ENCODE data around the gene TSPAN9.

The TSPAN9 gene

DNA sequence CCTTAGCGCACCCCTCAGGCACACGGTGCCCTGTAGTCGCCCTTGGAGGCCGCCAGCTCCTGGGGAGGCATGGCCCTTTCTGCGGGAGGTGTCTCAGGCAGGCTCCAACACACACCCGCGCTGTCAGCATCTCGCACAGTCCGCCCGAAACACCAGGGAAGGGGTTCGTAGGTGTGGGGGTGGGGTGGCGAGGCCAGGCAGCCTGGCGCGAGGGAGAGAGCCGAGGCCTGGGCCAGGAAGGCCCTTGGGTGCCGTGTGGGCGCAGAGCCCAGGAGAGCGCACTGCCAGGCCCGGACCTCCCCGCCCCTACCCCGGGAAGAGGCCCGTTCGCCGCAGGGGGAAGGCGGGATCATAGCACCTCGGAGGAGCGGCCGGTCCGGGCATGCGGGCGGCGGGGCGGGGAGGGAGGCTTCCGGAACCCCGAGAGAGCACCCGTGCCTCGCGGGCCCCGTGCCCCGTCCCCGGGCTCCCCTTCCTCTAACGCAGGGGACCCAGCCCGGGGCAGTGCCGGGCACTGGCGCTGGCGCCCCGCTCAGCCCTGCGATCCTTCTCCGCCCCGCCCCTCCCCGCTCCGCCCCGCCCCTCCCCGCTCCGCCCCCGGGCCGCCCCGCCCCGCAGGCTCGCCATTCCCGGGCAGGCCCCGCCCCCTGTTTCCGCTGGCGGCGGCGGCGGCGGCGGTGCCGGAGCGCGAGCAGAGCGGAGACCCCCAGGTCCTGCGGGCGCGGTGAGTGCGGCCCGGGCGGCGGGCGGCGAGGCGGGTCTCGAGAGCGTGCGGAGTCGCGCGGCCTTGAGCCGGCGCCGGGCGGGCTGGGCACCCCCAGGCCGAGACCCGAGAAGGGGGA is at the start of gene TSPAN9:
TSS of gene TSPAN9 (plus strand) at position 650 of the 842 bp plus-strand sequence. CDS start 123,815 bp downstream, outside the sequence.
- peak; percentile 39 for DNase-seq

DNA sequence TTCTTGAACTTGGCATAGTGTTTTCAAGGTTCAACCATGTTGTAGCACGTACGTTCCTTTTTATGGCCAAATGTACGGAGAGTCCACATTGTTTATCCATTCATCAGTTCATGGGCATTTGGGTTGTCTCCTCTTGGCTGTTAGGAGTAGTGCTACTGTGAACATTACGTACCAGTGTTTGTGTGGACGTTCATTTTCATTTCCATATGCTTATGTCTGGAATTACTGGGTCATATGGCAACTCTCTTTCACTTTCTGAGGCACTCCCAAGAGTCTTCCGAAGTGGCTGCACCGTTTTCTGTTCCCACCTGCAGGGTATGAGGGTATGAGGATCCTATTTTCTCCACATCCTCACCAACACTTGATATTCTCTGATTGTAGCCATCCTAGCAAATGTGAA is 49.1 kb upstream of the TSPAN9 start:
- no peak for DNase-seq

GRCh38 chr12:3030821-3031429 is 46.3 kb upstream of the TSPAN9 start:
- DNase-seq: no peak

DNA sequence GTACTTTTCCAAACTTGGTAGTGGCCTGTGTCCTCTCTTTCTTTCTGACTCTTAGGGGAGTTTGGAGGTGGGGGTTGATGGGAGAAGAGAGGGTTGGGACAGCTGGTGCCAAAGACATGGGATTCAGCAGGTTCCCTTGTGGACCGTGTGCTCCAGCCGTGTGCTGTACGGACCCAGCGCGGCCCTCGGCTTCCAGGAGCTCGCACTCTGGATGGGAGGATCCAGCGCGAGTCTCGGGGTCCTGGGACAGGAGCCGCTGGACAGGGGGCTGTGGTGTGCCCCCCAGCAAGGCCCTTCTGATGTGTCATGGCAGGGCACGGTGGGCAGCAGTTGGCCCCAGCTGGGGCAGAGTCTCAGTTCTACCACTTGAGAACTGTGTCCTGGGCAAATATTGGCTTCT is 45.0 kb upstream of the TSPAN9 start:
- no peak for DNase-seq

DNA sequence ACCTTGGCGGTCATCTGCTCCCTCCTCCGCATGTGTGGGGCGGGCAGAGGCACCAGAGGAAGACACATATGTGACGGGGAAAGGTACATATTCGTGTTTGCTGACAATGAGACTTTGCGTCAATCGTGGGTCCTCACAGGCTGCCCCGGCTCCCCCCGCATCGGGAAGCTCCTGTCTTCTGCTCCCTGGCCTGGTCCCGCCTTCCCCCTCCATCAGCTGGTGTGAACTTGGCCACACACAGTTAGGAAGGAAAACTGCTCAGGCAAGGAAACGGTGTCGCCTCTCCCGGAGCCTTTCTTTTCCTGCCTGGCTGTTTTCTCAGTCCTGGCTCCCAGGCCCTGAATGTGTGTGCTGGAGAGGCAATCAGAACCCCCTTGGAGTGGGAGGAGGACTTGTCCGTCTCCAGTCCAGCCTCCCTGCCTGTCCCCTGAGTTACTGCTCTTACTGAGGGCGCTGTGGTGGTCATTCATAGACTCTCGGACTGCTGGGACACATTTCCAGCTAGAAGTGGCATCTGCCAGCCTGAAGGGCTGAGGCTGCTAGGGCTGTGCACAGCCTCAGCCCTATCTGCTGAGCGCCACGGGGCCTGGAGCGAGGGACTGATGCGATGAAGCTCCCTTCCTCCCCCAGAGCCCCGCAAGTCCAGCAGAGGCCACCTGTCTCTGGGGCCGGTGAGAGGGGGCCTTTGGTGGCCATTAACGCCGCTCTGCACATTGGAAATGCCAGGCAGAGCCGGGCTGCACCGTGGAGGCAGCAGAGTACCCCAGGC is 44.2 kb upstream of the TSPAN9 start:
- DNase-seq: no peak

- no peak for DNase-seq
These were observed 43.7 kb upstream of the TSPAN9 start for GRCh38 chr12:3033539-3033867.

DNA sequence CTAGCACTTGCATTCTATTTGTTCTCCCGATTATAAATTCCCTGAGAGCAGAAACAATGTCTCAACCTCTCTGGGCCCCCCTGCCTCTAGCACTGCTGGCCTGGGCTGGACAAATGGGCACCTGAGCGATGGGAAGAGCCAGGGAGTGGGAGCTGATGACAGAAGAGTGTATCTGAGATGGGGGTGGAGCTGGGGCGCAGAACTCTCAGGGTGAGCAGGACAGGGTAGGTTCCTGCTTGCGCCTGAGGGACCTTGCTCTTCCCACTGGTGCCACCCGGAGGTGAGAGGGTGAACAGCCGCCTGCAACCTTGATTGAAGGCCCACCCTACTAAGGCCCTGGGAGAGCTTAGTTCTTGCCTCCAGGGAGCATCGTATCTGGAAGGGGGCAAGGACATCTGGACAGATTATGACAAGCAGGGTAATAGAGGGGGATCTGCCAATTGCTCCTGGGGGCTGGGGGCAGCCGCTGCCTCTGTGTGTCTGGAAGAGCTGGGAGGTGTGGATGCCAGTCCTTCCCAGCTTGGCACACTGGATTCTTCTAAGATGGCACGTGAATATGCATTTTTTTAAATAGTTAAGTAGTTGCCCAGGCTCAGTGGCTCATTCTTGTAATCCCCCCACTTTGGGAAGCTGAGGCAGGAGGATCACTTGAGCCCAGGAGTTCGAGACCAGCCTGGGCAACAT is 43.0 kb upstream of the TSPAN9 start:
- DNase-seq: no peak

DNA sequence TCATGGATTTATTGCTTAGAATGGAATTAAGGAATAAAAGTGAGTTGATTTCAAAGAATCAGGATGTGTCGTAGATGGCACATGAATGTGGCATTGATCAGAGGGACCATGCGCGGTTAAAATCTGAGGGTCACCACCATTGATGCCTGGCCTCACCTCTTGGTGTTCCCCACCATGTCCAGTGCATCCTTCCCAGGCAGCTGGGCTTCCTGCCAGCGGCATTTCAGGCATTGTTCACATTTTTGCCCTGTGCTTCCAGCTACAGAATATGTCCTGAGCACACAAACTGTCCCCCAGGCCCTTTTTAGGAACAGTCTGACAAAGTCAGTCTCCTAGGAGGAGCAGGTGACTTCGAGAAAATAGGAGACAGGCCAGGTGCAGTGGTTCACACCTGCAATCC is 42.0 kb upstream of the TSPAN9 start:
- DNase-seq: no peak

DNA sequence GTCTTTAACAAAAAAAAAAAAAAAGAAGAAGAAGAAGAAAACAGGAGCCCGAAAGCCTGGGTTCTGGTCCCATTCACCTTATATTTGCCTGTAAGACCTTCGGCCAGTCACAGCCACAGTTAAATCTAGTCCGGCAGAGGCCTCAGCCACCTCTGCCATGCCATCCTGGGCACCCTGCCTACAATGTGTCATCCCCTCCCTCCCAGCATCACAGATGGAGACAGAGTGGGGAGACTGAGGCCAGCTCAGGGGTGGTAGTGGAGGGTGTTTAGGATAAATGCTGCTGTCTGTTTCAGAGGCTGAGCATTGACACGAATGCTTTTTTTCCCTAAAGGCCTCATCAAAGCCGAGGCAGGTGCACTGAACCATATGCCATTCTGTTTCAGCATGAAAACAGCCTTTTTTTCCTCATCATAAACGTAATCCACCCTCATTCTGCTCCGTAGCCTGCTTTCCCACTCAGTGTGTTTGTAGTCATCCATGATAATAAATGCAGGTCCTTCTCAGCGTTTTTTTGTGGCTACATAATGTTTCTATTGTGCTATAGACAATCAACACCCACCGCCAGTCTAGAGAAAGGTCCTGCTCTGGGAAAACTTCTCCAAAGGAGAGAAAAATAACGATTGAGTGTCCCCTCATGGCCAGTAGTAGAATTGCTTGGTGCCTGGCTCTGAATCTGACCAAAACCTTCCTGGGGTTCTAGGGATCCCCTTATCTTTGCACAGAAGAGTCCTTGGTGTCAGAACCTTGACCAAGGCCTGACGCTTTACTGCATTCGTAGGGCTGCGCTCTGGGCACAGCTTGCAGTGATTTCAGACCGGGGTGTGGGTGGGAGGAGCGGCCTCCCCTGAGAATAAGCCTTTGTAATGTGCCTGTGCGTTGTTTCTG is 41.1 kb upstream of the TSPAN9 start:
- DNase-seq: no peak

DNA sequence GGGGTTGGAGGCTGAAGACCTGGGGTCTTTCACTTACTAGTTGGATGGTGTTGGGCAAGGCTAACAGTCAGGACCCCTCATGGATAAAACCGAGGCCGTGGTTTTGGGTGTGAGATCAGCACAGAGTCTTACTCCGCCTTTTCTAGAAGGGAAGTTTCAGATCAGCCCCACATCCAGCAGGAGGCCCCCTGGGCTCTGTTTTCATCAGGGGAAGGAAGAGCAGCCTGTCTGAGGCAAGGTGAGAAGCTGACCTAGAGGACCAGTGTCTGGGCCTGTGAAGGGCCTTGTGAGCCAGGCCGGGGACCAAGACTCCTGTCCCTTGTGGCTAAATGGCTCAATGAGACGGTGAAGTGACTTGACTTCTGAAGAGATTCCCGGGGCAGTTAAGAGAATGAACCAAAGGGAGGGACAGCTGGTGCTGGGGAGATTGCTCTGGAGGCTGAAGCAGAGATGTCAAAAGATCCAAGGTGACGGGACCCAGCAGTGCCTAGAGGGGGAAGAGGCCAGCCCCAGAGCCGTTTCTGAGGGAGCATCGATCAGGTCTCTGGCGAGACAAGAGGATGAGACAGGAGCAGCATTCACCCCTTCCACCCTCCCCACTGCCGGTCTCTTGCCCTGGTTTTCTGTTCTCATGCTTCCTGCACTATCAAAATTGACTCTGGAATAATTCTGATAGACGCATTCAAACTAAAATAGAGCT is 40.1 kb upstream of the TSPAN9 start:
- no peak for DNase-seq

DNA sequence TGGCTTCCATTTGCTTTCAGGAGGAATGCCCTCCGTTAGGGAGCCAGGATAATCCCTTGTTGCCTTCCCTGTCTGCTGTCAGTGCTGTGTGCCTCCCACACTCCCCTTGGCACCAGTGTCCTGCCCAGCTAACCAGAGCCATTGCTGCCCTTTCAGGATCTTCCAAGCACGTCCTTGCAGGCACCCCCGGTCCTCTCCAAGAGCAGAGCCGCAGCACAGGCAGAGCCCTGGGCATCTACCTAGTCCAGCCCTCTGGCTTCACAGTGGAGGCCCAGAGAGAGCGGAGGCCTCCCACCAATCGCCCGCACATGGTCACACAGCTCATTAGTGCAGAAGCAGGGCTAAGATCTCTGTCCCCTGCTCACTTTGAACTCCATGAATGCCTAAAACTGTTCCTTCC is 39.0 kb upstream of the TSPAN9 start:
- no peak for DNase-seq

DNA sequence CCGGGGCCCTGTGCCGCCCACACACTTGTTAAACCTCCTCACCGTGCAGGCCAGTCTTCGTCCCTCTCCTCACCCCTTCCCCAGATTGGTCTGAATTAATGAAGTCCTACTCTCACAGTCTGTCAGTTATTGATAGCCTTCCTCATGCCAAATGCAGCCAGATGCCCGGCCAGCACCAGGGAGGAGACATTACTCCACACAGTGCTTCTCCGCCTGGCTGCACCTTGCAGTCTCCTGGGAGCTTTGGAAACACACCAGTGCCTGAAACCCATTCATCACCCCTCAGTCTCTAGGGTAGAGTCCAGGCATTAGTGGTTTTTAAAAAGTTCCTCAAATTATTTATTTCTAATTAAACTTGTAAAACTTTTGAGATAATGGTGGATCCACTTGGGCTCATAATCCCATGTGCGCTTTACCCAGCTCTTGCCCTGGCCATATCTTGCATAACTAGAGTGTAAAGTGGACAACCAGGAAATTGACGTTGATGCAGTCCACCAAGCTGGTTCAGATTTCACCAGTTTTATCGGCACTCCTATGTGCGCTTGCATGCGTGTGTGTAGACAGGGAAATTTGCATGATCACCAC is 38.2 kb upstream of the TSPAN9 start:
- DNase-seq: no peak

DNA sequence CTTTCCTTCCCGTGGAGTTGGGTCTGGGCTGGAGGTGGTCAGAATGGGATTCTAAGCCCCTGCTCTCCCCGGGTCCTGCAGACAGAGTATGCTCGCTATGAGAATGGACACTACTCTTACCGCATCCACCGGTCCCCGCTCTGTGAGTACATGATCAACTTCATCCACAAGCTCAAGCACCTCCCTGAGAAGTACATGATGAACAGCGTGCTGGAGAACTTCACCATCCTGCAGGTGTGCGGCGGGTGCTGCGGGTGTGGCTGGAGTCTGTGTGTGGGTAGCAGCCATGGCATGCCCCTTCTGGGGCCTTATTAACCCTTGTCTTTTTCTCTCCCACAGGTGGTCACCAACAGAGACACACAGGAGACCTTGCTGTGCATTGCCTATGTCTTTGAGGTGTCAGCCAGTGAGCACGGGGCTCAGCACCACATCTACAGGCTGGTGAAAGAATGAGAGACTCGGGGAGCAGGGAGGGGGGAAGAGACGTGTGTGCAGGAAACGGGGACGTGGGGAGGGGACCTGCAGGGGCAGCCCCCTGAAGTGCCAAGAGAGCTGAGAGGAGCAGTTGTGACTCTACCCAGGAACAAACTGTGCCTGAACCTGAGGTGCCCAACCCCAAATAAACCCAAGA is 37.0 kb upstream of the TSPAN9 start:
- no peak for DNase-seq

GRCh38 chr12:3040663-3041544 is 36.3 kb upstream of the TSPAN9 start:
- DNase-seq: no peak

- DNase-seq: peak; percentile 18
These were observed 35.5 kb upstream of the TSPAN9 start for GRCh38 chr12:3041558-3042164.

DNA sequence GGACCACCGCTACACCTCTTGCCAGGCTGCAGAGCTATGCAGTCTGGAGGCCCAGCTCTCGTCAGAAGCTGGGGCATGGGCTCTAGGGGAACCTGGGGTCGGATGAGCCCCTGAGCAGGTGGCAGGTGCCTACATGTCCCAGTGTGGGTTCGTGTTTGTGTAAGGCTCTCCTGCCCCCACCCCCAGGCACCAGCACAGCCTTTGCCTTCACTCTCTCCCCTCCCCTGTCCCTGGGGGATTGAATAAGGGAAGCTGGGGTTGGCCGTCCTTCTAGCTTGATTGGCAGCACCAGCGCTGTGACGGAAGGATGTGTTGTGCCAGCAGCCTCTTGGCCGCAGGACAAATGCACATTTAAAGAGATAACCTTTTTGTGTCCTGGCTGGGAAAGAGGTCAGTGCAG is 34.8 kb upstream of the TSPAN9 start:
- DNase-seq: no peak

DNA sequence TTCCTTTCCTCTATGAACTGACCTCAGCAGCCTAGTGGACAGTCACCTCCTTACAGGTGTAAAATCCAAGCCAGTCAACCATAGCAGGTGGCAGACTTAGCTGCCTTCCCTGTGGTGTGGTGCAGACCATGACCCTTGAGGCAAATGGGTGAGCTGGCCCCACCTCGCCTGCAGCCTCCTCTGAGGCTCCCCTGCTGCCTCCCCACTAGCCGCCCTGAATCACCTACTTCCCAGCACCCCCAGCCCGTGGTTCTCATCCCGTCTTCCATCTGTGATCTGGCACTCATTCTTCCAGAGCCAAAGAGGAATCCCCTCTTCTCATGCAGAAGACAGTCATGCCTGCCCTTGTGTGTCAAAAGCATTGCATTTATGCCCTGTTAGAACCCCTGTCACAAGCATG is 34.4 kb upstream of the TSPAN9 start:
- no peak for DNase-seq

GRCh38 chr12:3043406-3043805 is 33.8 kb upstream of the TSPAN9 start:
- no peak for DNase-seq

DNA sequence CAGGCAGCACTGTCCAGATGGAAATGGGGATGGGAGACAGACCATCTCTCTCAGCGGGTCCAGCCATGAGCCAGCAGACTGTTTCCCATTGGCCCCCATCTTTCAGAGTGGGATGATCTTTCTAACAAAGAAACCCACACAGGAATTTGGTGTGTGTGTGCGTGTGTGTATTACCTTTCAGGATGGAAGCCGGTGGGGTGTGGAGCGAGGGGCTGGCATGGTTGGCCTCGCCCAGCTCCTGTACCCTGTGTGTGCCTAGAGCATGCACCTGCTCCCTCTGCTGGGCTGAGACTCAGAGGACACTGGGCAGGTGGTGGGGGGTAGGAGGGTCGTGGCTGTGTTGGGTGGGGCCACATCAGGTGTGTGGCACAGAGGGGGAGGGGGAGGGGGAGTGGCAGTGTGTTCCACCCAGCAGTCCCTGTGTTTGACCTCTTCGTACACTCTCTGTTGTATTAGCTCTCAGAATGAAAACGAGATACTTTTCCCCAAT is 33.0 kb upstream of the TSPAN9 start:
- no peak for DNase-seq

Data from NCI-H2227 treated with DMSO at 0.1 percent for 48 hours (cell line).